Measurements from ENCODE around the gene CDCP1. TPM values are rescaled to one million over a fixed set of nuclear protein-coding genes. Genes with fewer than 3 reads are reported as not detected.

CDCP1 gene
- total RNA-seq, 6 experiments from 2014 or later, result 0.31 to 2.7 (median 0.83) TPM

DNA sequence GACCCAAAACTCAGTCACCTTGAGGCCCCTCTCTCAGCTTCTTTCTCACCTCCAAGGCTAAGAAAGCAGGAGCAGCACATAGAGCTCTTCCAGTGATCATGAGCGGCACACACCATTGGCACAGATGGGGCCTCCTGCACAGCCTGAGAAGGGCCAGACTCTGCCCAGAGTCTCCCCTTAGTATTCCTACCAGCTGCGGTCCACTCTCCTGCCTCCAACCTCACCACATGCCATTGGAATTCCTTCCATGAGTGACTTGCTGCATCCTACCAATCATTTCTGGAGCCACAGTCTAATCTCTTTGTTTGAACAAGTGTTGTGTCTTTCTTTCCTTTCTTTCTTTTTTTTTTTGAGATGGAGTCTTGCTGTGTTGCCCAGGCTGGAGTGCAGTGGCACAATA, 39.3 kb downstream of the CDCP1 start:
- ATAC-seq, result no peak
- 75% methylated on average over 2 of the region's 2 CpGs for WGBS (ENCODE audit: insufficient coverage, low coverage, low lambda C conversion rate, missing lambda C conversion rate)

DNA sequence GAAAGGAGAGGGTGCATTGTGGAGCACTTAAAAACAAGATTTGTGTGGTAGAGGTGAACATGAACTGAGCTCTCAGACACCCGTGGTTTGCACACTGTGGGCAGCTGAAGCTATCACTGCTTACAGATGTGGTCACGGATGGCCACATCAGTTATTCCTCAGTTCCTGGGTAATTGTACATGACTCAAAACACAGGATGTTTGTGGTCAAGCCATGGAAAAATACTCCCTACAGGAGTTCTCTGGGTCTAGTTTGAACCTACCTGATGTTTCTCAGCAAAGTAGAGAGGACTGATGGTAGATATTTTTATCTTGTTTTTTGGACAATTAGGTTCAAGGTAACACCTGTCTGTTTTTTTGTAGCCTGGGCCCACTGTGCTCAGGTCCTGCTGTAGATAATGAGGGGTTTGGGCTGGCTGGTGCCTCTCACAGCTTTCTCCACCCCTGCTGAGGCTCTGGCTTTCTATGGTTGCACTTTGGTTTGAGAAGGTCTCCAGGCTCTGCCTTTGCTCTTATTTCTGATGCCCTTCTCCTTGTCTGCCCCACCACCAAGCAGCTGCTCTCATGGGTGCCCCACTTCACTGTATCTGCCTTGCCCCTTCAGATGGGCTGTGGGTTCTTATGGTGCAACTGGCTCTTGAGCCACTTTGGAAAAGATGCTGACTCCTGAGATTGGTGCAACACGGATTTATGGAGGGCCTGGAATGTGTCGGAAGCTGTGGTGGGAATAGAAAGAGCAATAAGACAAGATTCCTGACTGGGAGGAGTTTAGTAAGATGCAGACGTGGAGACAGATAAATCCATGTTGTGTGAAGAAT, 40.1 kb downstream of the CDCP1 start:
- H3K36me3 ChIP-seq, result no peaks in the 10 kb centered on the region
- 48% methylated on average over 4 of the region's 5 CpGs for WGBS (ENCODE audit: insufficient coverage, low coverage, low lambda C conversion rate, missing lambda C conversion rate)
- intact Hi-C loops (cut with DNase I), result no loop called here
- TF ChIP-seq, protein P1, sequence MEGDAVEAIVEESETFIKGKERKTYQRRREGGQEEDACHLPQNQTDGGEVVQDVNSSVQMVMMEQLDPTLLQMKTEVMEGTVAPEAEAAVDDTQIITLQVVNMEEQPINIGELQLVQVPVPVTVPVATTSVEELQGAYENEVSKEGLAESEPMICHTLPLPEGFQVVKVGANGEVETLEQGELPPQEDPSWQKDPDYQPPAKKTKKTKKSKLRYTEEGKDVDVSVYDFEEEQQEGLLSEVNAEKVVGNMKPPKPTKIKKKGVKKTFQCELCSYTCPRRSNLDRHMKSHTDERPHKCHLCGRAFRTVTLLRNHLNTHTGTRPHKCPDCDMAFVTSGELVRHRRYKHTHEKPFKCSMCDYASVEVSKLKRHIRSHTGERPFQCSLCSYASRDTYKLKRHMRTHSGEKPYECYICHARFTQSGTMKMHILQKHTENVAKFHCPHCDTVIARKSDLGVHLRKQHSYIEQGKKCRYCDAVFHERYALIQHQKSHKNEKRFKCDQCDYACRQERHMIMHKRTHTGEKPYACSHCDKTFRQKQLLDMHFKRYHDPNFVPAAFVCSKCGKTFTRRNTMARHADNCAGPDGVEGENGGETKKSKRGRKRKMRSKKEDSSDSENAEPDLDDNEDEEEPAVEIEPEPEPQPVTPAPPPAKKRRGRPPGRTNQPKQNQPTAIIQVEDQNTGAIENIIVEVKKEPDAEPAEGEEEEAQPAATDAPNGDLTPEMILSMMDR (IDR thresholded peaks at IDR 0.05), result no peak
- no peak for TF ChIP-seq POLR2A (IDR thresholded peaks at IDR 0.05)
- H3K27ac ChIP-seq, result no peak overlapping the region
- DNase-seq, result no peak
- H3K4me3 ChIP-seq, result no peak overlapping the region
- H3K27me3 ChIP-seq, result no peaks in the 10 kb centered on the region
- H3K4me1 ChIP-seq, result no peaks in the 10 kb centered on the region
- H3K9me3 ChIP-seq, result no peaks in the 10 kb centered on the region
- ATAC-seq, result no peak

More for the DNA sequence above, 39.3 kb downstream of the CDCP1 start:
- Histone ChIP-seq H3K9me3 (no peaks in the 10 kb centered on the region), H3K27me3 (no peaks in the 10 kb centered on the region), H3K36me3 (no peaks in the 10 kb centered on the region), H3K4me3 (no peak overlapping the region), H3K27ac (no peak overlapping the region), H3K4me1 (no peaks in the 10 kb centered on the region)
- intact Hi-C loops (cut with DNase I), result no loop called here
- TF ChIP-seq, protein P1 (IDR thresholded peaks at IDR 0.05), result no peak
- no peak for TF ChIP-seq POLR2A (IDR thresholded peaks at IDR 0.05)
- no peak for DNase-seq

DNA sequence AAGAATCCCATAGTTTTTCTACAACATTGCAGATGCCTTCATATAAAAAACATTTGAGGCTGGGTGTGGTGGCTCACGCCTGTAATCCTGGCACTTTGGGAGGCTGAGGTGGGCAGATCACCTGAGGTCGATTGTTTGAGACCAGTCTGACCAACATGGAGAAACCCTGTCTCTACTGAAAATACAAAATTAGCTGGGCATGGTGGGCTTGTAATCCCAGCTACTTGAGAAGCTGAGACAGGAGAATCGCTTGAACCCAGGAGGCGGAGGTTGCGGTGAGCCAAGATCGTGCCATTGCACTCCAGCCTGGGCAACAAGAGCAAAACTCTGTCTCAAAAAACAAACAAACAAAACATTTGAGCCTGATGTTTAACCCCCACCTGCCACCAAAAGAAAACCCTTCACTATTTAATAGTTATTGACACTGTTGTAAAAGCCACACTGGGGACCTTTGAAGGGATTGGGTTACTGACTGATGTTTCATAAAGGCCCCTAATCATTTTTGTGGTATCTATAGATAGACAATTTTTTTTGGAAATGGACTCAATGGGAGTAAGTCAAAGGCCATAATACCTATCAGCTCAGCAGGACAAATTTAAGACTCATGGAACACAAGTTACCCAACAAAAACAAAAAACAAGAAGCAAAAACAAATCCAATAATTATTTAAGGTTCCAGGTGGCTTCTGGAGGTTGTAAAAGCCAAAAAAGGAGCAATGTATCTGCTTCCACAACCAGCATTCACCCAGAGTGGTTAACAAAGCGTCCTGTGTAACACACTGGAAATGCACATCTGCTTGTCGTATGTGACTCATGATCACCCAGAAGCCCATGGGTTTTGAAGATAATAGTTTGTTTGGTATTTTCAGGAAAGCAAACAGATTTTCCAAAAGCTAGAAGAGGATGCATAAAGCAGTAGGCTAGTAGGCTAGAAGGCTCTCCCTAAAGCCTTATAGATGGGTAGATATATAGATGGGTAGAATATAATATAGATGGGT, 41.2 kb downstream of the CDCP1 start:
- ATAC-seq (no peak), DNase-seq (no peak)
- H3K4me1 ChIP-seq, result no peaks in the 10 kb centered on the region
- no peak overlapping the region for H3K27ac ChIP-seq
- 60% methylated on average over 8 of the region's 8 CpGs for WGBS (ENCODE audit: insufficient coverage, low coverage, low lambda C conversion rate, missing lambda C conversion rate)
- no peaks in the 10 kb centered on the region for H3K27me3 ChIP-seq
- intact Hi-C loops (cut with DNase I), result no loop called here
- no peaks in the 10 kb centered on the region for H3K36me3 ChIP-seq
- H3K4me3 ChIP-seq, result no peak overlapping the region
- H3K9me3 ChIP-seq, result no peaks in the 10 kb centered on the region
- TF ChIP-seq, protein P1 (IDR thresholded peaks at IDR 0.05), result no peak
- no peak for TF ChIP-seq POLR2A (IDR thresholded peaks at IDR 0.05)

DNA sequence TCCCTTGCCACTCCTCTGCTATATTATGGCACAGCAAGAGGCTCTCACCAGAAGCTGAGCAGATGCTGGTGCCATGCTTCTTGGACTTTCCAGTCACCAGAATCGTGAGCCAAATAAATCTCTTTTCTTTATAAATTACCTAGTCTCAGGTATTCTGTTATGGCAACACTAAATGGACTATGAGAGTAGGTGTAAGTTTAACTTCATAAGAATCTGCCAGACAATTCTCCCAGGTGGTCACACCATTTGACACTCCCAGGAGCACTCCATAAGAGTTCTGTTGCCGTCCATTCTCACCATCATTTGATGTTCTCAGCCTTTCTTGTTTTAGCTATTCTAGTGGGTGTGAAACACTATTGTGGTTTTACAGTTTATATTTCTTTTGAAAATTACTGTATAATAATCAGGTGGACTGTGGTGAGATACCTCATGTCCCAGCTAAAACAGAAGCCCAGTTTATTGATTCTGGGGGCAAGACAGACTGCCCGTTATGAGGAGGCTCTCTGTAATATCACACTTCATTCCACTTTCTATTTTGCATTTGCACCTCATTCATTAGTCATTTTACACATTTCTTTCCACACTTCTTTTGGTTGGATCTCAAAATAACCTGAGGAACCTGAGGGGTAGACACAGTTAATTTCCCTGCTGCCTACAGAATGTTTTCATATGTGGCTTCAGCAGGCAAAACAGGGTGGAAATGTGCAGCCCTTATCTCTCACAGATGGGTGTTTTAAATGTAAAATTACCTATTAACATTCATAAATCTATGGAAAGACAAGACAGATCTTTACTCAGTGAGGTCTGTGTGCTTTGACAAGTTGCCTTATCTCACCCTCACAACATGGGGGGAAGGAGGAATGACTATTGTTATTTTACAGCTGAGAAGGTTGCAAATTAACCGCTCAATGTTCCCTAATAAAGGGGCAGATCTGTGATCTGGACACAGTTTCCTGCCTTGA, 42.1 kb downstream of the CDCP1 start:
- intact Hi-C loops (cut with DNase I), result no loop called here
- Histone ChIP-seq H3K27me3 (no peaks in the 10 kb centered on the region), H3K4me3 (no peak overlapping the region), H3K9me3 (no peaks in the 10 kb centered on the region), H3K27ac (no peak overlapping the region), H3K36me3 (no peaks in the 10 kb centered on the region), H3K4me1 (no peaks in the 10 kb centered on the region)
- TF ChIP-seq, protein P1 (IDR thresholded peaks at IDR 0.05), result no peak
- no peak for TF ChIP-seq POLR2A (IDR thresholded peaks at IDR 0.05)
- WGBS (ENCODE audit: insufficient coverage, low coverage, low lambda C conversion rate, missing lambda C conversion rate), result 54% methylated on average over 4 of the region's 4 CpGs
- ATAC-seq (no peak), DNase-seq (no peak)

Data from right lobe of liver (tissue), 6 donors.